ENCODE results near the gene ESRP2.

The ESRP2 gene

GRCh38 chr16:68246121-68246520, 10.2 kb upstream of the ESRP2 start:
- 0 out of 2 replicates have a peak, but pooled peaks cover 2% of the 10 kb centered on the region for H3K4me1 ChIP-seq (ENCODE audit: control insufficient read depth, insufficient read depth, low read length)
- ChIA-PET CTCF (interaction anchor here (0.9 to 3.6 kb wide), 4 partner anchors 15 to 18 kb away, joined by 5 to 14 read pairs (median 6); partner anchors contain the start of gene SLC7A6), POLR2A (interaction anchor here (0.6 kb wide), 1 partner anchor 1941 kb away, joined by 8 read pairs; no protein-coding TSS in a partner anchor)
- H3K4me3 ChIP-seq (ENCODE audit: low read depth, low read length) = peak overlapping the region; percentile 65
- TF ChIP-seq ZEB2 (tag by site-specific recombination; IDR thresholded peaks at IDR 0.05) (no peak), ZNF302 (tag by site-specific recombination; IDR thresholded peaks at IDR 0.05; ENCODE audit: low read depth) (no peak), ZNF621 (tag by site-specific recombination; IDR thresholded peaks at IDR 0.05) (no peak), ZNF148 (tag by site-specific recombination; IDR thresholded peaks at IDR 0.05; ENCODE audit: borderline replicate concordance) (no peak), HOXA7 (CRISPR knock-in tag; IDR thresholded peaks at IDR 0.05; ENCODE audit: borderline replicate concordance) (no peak), ZNF23 (tag by site-specific recombination; IDR thresholded peaks at IDR 0.05; ENCODE audit: borderline replicate concordance) (no peak), GLIS2 (tag by site-specific recombination; IDR thresholded peaks at IDR 0.05) (no peak), ZNF529 (tag by site-specific recombination; IDR thresholded peaks at IDR 0.05; ENCODE audit: insufficient replicate concordance) (no peak), HOXD13 (CRISPR knock-in tag; IDR thresholded peaks at IDR 0.05; ENCODE audit: borderline replicate concordance) (no peak), ZNF488 (tag by site-specific recombination; IDR thresholded peaks at IDR 0.05) (no peak), ZNF654 (tag by site-specific recombination; IDR thresholded peaks at IDR 0.05; ENCODE audit: low read depth) (no peak), ZNF629 (tag by site-specific recombination; IDR thresholded peaks at IDR 0.05) (no peak)
- TF ChIP-seq, protein P1, sequence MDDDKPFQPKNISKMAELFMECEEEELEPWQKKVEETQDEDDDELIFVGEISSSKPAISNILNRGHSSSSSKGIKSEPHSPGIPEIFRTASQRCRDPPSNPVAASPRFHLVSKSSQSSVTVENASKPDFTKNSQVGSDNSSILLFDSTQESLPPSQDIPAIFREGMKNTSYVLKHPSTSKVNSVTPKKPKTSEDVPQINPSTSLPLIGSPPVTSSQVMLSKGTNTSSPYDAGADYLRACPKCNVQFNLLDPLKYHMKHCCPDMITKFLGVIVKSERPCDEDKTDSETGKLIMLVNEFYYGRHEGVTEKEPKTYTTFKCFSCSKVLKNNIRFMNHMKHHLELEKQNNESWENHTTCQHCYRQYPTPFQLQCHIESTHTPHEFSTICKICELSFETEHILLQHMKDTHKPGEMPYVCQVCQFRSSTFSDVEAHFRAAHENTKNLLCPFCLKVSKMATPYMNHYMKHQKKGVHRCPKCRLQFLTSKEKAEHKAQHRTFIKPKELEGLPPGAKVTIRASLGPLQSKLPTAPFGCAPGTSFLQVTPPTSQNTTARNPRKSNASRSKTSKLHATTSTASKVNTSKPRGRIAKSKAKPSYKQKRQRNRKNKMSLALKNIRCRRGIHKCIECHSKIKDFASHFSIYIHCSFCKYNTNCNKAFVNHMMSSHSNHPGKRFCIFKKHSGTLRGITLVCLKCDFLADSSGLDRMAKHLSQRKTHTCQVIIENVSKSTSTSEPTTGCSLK (tag by site-specific recombination; IDR thresholded peaks at IDR 0.05) = no peak
- peaks cover 0 to 16% of the 10 kb centered on the region in 2 experiments; a peak in 2 of 3 replicates for H3K36me3 ChIP-seq (ENCODE audit: control insufficient read depth in 2 of 2, insufficient read depth in 1 of 2, low read length in 2 of 2)
- no peaks in the 10 kb centered on the region for H3K9me3 ChIP-seq (ENCODE audit: control insufficient read depth, insufficient read depth, low read depth, low read length)
- no peak overlapping the region; the same call in 1 of the 2 replicates for H3K27ac ChIP-seq (ENCODE audit: extremely low read depth, low read depth, low read length)

DNA sequence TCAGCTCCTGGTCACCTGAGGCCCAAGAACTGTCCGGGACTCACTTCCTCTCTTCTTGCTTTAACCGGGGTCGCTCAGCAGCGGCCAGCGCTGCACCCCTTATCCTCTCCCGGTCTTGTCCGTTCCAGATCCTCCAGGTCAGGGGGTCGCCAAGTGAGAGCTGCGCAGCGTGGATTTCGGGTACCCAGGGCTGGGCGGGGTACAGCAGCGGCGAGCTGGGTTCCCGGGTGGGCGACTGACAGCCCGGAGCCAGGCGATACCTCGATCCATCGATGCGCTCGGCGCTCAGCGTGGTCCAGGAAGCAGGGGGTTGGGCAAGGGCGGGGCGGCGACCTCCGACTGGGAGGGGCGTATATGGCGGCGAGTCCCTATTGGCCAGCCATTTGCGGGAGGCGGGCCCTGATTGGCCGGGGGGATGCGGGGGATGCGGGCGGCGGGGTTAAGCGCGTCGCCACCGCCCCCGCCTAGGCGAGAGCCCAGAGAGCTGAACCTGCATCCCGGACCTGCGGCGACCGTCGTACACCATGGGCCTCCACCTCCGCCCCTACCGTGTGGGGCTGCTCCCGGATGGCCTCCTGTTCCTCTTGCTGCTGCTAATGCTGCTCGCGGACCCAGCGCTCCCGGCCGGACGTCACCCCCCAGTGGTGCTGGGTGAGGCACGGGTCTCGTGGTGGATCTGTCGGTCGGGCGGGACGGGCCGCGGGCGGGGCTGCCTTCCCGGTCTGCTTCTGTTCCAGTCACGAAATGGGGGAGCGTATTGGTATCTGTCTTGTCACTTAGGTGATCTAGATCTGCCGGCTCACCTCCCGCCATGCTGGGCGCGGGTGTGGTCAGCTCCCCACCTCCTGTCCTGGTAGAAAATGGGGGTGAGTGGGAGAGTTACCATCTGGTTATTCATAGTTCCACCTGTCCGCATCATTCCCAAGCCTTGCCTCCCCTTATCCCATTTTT, 9.3 kb upstream of the ESRP2 start, which contains the start of gene PLA2G15:
Gene PLA2G15, plus strand, starts transcription at position 471 of the 951 bp plus-strand sequence. Its CDS starts 54 bp downstream, at position 525.
- ChIA-PET POLR2A (interaction anchor here (0.6 to 1.8 kb wide), 9 partner anchors 9 to 1942 kb away, joined by 3 to 8 read pairs (median 6); partner anchors contain the start of genes ESRP2, NFATC3, PRMT7 and SLC7A6), CTCF (interaction anchor here (1.1 to 3.6 kb wide), 4 partner anchors 16 to 83 kb away, joined by 4 to 14 read pairs (median 8); partner anchors contain the start of gene SLC7A6)
- Histone ChIP-seq H3K9me3 (ENCODE audit: control insufficient read depth, insufficient read depth, low read depth, low read length) (no peaks in the 10 kb centered on the region), H3K4me1 (ENCODE audit: control insufficient read depth, insufficient read depth, low read length) (0 out of 2 replicates have a peak, but pooled peaks cover 2% of the 10 kb centered on the region), H3K36me3 (ENCODE audit: control insufficient read depth in 2 of 2, insufficient read depth in 1 of 2, low read length in 2 of 2) (peaks cover 0 to 12% of the 10 kb centered on the region in 2 experiments; a peak in 2 of 3 replicates), H3K4me3 (ENCODE audit: low read depth, low read length) (peak within 1 kb of the TSS; percentile 84), H3K27ac (ENCODE audit: extremely low read depth, low read depth, low read length) (peak within 1 kb of the TSS; percentile 29; the same call in 1 of the 2 replicates)
- TF ChIP-seq ZBTB1 (tag by site-specific recombination; IDR thresholded peaks at IDR 0.05) (peak; percentile 93), ZNF423 (tag by site-specific recombination; IDR thresholded peaks at IDR 0.05) (no peak), PATZ1 (tag by site-specific recombination; IDR thresholded peaks at IDR 0.05) (peak; percentile 99), ZNF19 (tag by site-specific recombination; IDR thresholded peaks at IDR 0.05; ENCODE audit: low read depth) (no peak), ZNF133 (tag by site-specific recombination; IDR thresholded peaks at IDR 0.05) (no peak), ZNF391 (tag by site-specific recombination; IDR thresholded peaks at IDR 0.05; ENCODE audit: borderline replicate concordance, low read depth) (peak; percentile 43; the same call in 1 of the 2 replicates), ZNF521 (tag by site-specific recombination; IDR thresholded peaks at IDR 0.05) (no peak)
- TF ChIP-seq, protein P2, sequence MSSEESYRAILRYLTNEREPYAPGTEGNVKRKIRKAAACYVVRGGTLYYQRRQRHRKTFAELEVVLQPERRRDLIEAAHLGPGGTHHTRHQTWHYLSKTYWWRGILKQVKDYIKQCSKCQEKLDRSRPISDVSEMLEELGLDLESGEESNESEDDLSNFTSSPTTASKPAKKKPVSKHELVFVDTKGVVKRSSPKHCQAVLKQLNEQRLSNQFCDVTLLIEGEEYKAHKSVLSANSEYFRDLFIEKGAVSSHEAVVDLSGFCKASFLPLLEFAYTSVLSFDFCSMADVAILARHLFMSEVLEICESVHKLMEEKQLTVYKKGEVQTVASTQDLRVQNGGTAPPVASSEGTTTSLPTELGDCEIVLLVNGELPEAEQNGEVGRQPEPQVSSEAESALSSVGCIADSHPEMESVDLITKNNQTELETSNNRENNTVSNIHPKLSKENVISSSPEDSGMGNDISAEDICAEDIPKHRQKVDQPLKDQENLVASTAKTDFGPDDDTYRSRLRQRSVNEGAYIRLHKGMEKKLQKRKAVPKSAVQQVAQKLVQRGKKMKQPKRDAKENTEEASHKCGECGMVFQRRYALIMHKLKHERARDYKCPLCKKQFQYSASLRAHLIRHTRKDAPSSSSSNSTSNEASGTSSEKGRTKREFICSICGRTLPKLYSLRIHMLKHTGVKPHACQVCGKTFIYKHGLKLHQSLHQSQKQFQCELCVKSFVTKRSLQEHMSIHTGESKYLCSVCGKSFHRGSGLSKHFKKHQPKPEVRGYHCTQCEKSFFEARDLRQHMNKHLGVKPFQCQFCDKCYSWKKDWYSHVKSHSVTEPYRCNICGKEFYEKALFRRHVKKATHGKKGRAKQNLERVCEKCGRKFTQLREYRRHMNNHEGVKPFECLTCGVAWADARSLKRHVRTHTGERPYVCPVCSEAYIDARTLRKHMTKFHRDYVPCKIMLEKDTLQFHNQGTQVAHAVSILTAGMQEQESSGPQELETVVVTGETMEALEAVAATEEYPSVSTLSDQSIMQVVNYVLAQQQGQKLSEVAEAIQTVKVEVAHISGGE (tag by site-specific recombination; conservative IDR thresholded peaks at IDR 0.05; ENCODE audit: low read depth) = no peak; the same call in none of the 2 replicates

All from HEK293 (cell line).